Trophoblast cell (in vitro differentiated cells and primary cell): ENCODE data around the gene MYH8.

Source experiments
- DNase-seq, 2 donors: peaks; one replicate each; pipeline ENCODE4 v3.0.0-alpha.2; 2016
- H2AFZ ChIP-seq: 2 replicates; pipeline ENCODE4 v1.6.1; 2013; ENCODE audit warnings: low read length, moderate library complexity, mild to moderate bottlenecking; ENCODE audit not compliant: insufficient read depth, poor library complexity
- H2AK5ac ChIP-seq: 2 replicates; pipeline ENCODE4 v1.6.1; 2013; ENCODE audit warnings: mild to moderate bottlenecking, low read length
- H2BK120ac ChIP-seq: 2 replicates; pipeline ENCODE4 v1.6.1; 2013; ENCODE audit warnings: low read length, mild to moderate bottlenecking, moderate library complexity; ENCODE audit not compliant: insufficient read depth, poor library complexity
- H2BK12ac ChIP-seq: 2 replicates; pipeline ENCODE4 v1.6.1; 2013; ENCODE audit warnings: mild to moderate bottlenecking, low read length, moderate library complexity
- H2BK5ac ChIP-seq: 2 replicates; pipeline ENCODE4 v1.6.1; 2013; ENCODE audit warnings: low read length, low read depth, moderate library complexity, mild to moderate bottlenecking; ENCODE audit not compliant: poor library complexity
- H3K14ac ChIP-seq: 2 replicates; pipeline ENCODE4 v1.6.1; 2013; ENCODE audit warnings: mild to moderate bottlenecking, low read length
- H3K18ac ChIP-seq: 2 replicates; pipeline ENCODE4 v1.6.1; 2013; ENCODE audit warnings: mild to moderate bottlenecking, low read length
- H3K23ac ChIP-seq: 2 replicates; pipeline ENCODE4 v1.6.1; 2013; ENCODE audit warnings: low read length
- H3K27ac ChIP-seq: 2 replicates; pipeline ENCODE4 v1.5.1; 2013; ENCODE audit warnings: low read depth, mild to moderate bottlenecking, inconsistent platforms, low read length, moderate library complexity
- H3K27me3 ChIP-seq: 2 replicates; pipeline ENCODE4 v1.6.1; 2013; ENCODE audit warnings: inconsistent platforms, mild to moderate bottlenecking, low read length, moderate library complexity; ENCODE audit not compliant: insufficient read depth
- H3K36me3 ChIP-seq, 2 experiments: 1 replicate in 1 of 2; 2 replicates in 1 of 2; pipeline ENCODE4 v1.6.1; 2013; ENCODE audit warnings: low read length in 2 of 2, mild to moderate bottlenecking in 2 of 2, moderate library complexity in 1 of 2; ENCODE audit not compliant: insufficient read depth in 2 of 2, control insufficient read depth in 1 of 2
- H3K4ac ChIP-seq: 2 replicates; pipeline ENCODE4 v1.6.1; 2013; ENCODE audit warnings: low read depth, mild to moderate bottlenecking, low read length, moderate library complexity
- H3K4me1 ChIP-seq, 2 experiments: 1 replicate in 1 of 2; 2 replicates in 1 of 2; pipeline ENCODE4 v1.6.1; 2013; ENCODE audit warnings: low read length in 2 of 2, mild to moderate bottlenecking in 2 of 2, moderate library complexity in 1 of 2; ENCODE audit not compliant: insufficient read depth in 2 of 2, control insufficient read depth in 1 of 2
- H3K4me2 ChIP-seq: 2 replicates; pipeline ENCODE4 v1.6.1; 2013; ENCODE audit warnings: inconsistent platforms, mild to moderate bottlenecking, low read length, moderate library complexity
- H3K4me3 ChIP-seq: 2 replicates; pipeline ENCODE4 v1.5.1; 2013; ENCODE audit warnings: mild to moderate bottlenecking, low read depth, low read length, inconsistent platforms
- H3K79me1 ChIP-seq: one replicate; pipeline ENCODE4 v1.6.1; 2013; ENCODE audit warnings: low read length
- H3K79me2 ChIP-seq: 2 replicates; pipeline ENCODE4 v1.6.1; 2013; ENCODE audit warnings: low read length, mild to moderate bottlenecking; ENCODE audit not compliant: control insufficient read depth, insufficient read depth, poor library complexity
- H3K9ac ChIP-seq: 2 replicates; pipeline ENCODE4 v1.6.1; 2013; ENCODE audit warnings: mild to moderate bottlenecking, low read length
- H3K9me3 ChIP-seq: 2 replicates; pipeline ENCODE4 v1.6.1; 2013; ENCODE audit warnings: low read depth, mild to moderate bottlenecking, control low read depth, inconsistent platforms, low read length; ENCODE audit not compliant: insufficient read depth
- H4K12ac ChIP-seq: 2 replicates; pipeline ENCODE4 v1.6.1; 2013; ENCODE audit warnings: low read depth, mild to moderate bottlenecking, low read length, moderate library complexity
- H4K8ac ChIP-seq: 2 replicates; pipeline ENCODE4 v1.6.1; 2013; ENCODE audit warnings: low read depth, mild to moderate bottlenecking, low read length, moderate library complexity
- H4K91ac ChIP-seq: one replicate; pipeline ENCODE4 v1.6.1; 2013; ENCODE audit warnings: low read depth, mild to moderate bottlenecking, low read length, moderate library complexity
- WGBS: extraction: QIAGEN DNeasy Blood & Tissue Kit; methylation state at CpG from one replicate; pipeline ENCODE4 v1.1.7; 2013; ENCODE audit warnings: missing lambda C conversion rate; ENCODE audit not compliant: insufficient read length, insufficient coverage; ENCODE audit errors: extremely low coverage; 5-methylcytosine and 5-hydroxymethylcytosine counted together

MYH8 gene

DNA sequence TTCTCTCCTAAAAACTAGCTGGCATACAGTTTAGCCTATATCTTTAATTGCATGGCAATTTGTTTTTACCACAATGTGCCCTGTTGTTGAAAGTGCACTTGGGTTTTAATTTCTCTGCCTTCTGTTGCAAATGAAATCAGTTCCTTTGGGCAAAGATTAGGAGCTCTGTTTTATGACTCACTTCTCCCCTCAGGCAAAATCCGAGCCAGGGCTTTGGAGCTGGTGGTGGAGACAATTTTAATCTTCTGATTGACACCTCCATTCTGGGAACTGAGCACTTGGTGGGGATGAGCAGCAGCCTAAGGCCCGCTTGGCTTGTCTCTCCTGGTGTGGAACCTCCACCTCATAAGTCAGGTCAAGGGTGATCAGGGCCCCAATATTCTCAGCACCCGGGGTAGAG lies 13.3 kb upstream of the MYH8 start:
- Histone ChIP-seq H4K91ac (no peak overlapping the region), H3K23ac (no peak overlapping the region), H3K79me1 (no peaks in the 10 kb centered on the region), H3K18ac (no peak overlapping the region), H2BK120ac (no peak overlapping the region), H2AK5ac (no peak overlapping the region), H3K14ac (no peak overlapping the region), H3K4me1 (no peaks in the 10 kb centered on the region), H3K27ac (no peak overlapping the region), H4K12ac (no peak overlapping the region), H3K9me3 (no peaks in the 10 kb centered on the region), H3K27me3 (no peaks in the 10 kb centered on the region), H3K36me3 (no peaks in the 10 kb centered on the region), H3K4ac (no peak overlapping the region), H4K8ac (no peak overlapping the region), H2BK5ac (no peak overlapping the region), H3K9ac (no peak overlapping the region), H3K4me3 (no peak overlapping the region), H2AFZ (no peak overlapping the region), H3K79me2 (no peaks in the 10 kb centered on the region), H3K4me2 (no peak overlapping the region), H2BK12ac (no peak overlapping the region)
- peak; percentile 17 to 52 for DNase-seq
- WGBS: no CpG with 5 or more reads among the region's 3 CpGs

GRCh38 chr17:10429421-10430045 lies 7.8 kb upstream of the MYH8 start:
- WGBS: no CpG with 5 or more reads among the region's 2 CpGs

DNA sequence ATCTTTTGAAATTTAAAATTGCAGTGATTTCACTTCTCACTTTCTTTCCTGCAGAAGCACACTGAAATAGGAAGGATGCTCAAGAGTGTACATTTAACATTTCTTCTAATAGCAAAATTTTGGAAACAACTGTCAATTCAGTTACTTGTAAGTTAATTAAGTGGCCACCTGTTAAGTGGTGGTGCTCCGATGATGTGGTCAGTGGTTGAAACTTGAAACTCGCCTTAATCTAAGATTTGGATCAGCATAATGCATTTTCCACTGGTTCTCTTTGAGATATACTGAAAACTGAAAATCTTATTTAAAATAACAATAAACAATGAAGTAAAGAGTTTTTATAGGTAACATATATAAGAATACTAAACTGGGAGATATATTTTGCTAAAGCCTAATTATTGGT lies 7.0 kb upstream of the MYH8 start:
- Histone ChIP-seq H3K79me1 (no peaks in the 10 kb centered on the region), H3K4me1 (no peaks in the 10 kb centered on the region), H4K91ac (no peak overlapping the region), H4K12ac (no peak overlapping the region), H3K4me3 (no peak overlapping the region), H3K9me3 (no peaks in the 10 kb centered on the region), H3K27me3 (no peaks in the 10 kb centered on the region), H3K79me2 (no peaks in the 10 kb centered on the region), H3K18ac (no peak overlapping the region), H3K14ac (no peak overlapping the region), H2AK5ac (no peak overlapping the region), H3K9ac (no peak overlapping the region), H2BK12ac (no peak overlapping the region), H4K8ac (no peak overlapping the region), H2AFZ (no peak overlapping the region), H3K4me2 (no peak overlapping the region), H2BK120ac (no peak overlapping the region), H3K27ac (no peak overlapping the region), H3K36me3 (no peaks in the 10 kb centered on the region), H3K4ac (no peak overlapping the region), H3K23ac (no peak overlapping the region), H2BK5ac (no peak overlapping the region)
- no CpG with 5 or more reads among the region's 2 CpGs for WGBS
- no peak for DNase-seq

More at GRCh38 chr17:10429421-10430045, 7.8 kb upstream of the MYH8 start:
- H4K8ac ChIP-seq: no peak overlapping the region
- no peaks in the 10 kb centered on the region for H3K79me2 ChIP-seq
- H4K12ac ChIP-seq: no peak overlapping the region
- no peak overlapping the region for H3K27ac ChIP-seq
- no peak overlapping the region for H2AK5ac ChIP-seq
- no peaks in the 10 kb centered on the region for H3K27me3 ChIP-seq
- H3K14ac ChIP-seq: no peak overlapping the region
- no peak overlapping the region for H2BK12ac ChIP-seq
- no peak for DNase-seq
- no peaks in the 10 kb centered on the region for H3K79me1 ChIP-seq
- no peak overlapping the region for H2BK5ac ChIP-seq
- no peaks in the 10 kb centered on the region for H3K4me1 ChIP-seq
- H3K36me3 ChIP-seq: no peaks in the 10 kb centered on the region
- no peak overlapping the region for H3K4me3 ChIP-seq
- no peak overlapping the region for H3K4ac ChIP-seq
- H3K9me3 ChIP-seq: no peaks in the 10 kb centered on the region
- H3K4me2 ChIP-seq: no peak overlapping the region
- H3K23ac ChIP-seq: no peak overlapping the region
- no peak overlapping the region for H3K9ac ChIP-seq
- no peak overlapping the region for H4K91ac ChIP-seq
- no peak overlapping the region for H2AFZ ChIP-seq
- H2BK120ac ChIP-seq: no peak overlapping the region
- H3K18ac ChIP-seq: no peak overlapping the region

GRCh38 chr17:10421211-10421610 lies 539 bp downstream of the MYH8 start:
- Histone ChIP-seq H4K12ac (no peak overlapping the region), H2BK120ac (no peak overlapping the region), H3K27me3 (no peaks in the 10 kb centered on the region), H2AK5ac (no peak overlapping the region), H3K9ac (no peak overlapping the region), H3K4me1 (no peaks in the 10 kb centered on the region), H3K79me2 (no peaks in the 10 kb centered on the region), H4K91ac (no peak overlapping the region), H3K4me3 (no peak overlapping the region), H3K4ac (no peak overlapping the region), H3K23ac (no peak overlapping the region), H3K9me3 (no peaks in the 10 kb centered on the region), H3K14ac (no peak overlapping the region), H3K4me2 (no peak overlapping the region), H2BK12ac (no peak overlapping the region), H2AFZ (no peak overlapping the region), H4K8ac (no peak overlapping the region), H3K79me1 (no peaks in the 10 kb centered on the region), H3K27ac (no peak overlapping the region), H2BK5ac (no peak overlapping the region), H3K36me3 (no peaks in the 10 kb centered on the region), H3K18ac (no peak overlapping the region)
- DNase-seq: no peak
- WGBS: no CpG with 5 or more reads among the region's 2 CpGs
